MM.1S (cell line): ENCODE data around the gene TPD52L1.

Experiments used
- CTCF ChIP-seq: fragments of 300-600 bp; sonication (generic); IDR thresholded peaks from 2 replicates; pipeline ENCODE4 v1.5.1; 2016; ENCODE audit warnings: antibody characterized with exemption, low read length, mixed read lengths
- EZH2 ChIP-seq: fragments of 300-600 bp; sonication (generic); optimal IDR thresholded peaks from 2 replicates; pipeline ENCODE3; 2017; ENCODE audit warnings: low read depth, mild to moderate bottlenecking, antibody characterized with exemption, low read length, mixed read lengths
- EZH2phosphoT487 ChIP-seq: fragments of 300-600 bp; sonication (generic); IDR thresholded peaks from 2 replicates; pipeline ENCODE4 v1.6.1; 2018; ENCODE audit warnings: antibody characterized with exemption, low read length

GRCh38 chr6:125302840-125303511 lies 149.4 kb downstream of the TPD52L1 start:
- TF ChIP-seq CTCF (no peak), EZH2phosphoT487 (no peak), EZH2 (no peak)
